Measurements from ENCODE around the gene MPZL2.

The MPZL2 gene

DNA sequence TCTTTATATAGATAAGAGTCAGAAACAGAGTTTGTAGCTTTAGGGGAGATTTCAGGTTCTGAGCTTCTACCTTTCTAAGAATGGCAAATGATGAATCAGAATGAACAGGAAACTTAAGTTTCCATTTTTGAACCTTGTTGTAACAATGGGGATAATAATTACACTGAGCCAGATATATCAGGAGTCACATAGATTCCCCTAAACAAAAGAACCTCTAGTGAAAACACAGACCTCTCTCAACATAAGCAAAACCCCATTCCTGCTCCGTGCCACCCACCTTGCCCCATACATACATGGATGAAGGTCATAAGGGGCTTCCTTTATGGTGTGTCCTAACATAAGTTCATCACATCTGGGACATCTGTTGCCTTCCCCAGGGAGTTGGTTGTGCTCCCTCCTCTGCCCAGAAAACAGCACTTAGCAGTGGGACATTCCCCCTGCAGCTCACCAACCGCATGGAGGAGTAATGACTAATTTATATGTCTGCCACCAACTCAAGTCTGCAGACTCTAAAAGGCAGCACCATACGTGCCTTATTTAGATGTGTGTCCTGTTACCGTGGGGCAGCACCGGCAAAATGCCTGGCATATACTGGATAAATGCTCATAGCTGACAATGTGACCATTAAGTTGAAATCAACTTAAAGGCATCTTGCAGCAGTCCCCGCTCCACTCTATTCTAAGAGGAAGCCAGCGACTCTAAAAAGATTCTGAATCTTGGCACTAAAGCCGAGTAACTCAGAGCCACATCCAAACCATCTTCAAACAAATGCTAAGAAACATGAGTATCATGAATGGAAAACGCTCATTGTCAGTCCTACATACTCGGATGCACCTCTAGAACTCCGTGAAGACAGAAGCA is 47.2 kb downstream of the MPZL2 start:
- no peak for DNase-seq

DNA sequence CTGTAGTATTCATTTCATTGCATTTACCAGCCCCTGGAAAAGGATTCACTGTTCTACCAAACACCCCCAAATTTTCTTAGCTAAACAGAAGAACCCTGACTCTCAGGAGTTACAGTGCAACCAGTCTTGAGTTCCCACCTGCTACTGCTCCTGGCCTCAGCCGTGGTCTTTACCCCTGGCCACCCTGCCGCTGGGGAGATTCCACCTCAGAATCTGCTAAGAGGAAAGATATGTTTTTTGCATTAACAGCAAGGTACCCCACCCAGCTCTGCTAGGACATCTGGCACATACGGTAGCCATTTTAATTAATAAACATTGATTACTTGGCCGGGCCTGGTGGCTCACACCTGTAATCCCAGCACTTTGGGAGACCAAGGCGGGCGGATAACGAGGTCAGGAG is 48.3 kb downstream of the MPZL2 start:
- DNase-seq = no peak

DNA sequence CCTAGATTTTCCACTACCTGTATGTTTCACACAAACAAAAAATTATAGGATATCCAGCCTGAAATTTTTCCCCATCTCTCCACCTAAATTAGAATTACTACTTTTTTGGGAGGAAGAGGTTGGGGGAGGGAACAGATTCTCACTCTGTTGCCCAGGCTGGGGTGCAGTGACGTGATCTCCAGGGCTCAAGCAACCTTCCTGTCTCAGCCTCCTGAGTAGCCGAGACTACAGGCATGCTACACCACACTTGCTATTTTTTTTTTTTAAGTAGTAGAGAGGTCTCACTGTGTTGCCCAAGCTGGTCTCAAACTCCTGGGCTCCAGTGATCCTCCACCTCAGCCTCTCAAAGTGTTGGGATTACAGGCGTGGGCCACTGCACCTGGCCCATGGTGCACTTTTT is 48.8 kb downstream of the MPZL2 start:
- DNase-seq = no peak

DNA sequence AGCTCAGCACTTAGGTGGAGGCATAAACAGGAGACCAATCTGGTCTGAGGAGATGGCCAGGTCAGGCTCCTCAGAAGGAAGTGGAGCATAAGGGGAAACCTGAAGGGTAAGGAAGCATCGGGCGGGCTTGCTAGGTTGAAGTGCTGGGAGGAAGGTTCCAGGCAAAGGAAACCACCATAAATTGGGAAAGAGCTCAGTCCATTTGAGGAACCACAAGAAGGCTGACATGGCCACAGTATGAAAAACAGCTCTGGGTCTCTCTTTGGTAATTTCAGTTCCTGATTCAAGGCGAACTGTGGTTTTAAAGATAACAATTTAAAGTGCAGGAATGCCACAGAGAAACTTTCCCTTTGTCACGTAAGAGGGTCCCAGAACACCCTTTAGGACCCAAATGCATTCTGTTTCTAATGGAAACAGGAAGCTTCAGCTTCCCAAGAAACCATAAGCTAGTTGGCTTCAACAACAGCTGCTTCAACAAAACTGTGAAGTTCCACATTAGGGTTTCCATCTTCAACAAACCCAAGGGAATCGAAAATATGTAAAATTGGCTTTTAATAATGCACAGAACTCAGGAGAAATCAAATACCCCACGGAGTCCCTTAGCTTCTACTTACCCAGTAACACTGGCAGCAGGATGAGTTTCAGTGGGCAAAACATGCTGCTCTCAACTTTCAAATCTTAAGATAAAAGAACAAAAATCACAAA is 49.7 kb downstream of the MPZL2 start:
- DNase-seq = no peak

DNA sequence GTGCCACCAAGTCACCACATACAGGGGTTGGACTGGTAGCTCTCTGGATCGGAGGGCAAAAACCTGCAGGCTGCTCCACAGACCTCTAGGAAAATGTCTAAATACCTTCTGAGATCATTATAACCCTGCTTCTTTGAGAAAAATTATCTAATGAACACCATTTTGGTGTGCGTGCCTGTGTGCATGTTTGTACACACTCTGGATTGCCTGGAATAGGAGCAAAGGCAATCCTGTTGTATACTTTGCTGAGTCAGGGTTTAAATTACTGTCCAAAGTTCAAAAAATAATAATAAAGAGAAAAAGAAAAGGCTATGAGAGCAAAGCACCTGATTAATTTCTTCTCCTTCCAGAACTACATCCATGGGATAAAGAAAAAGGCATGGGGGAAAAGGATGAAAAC is 50.3 kb downstream of the MPZL2 start:
- DNase-seq = no peak

DNA sequence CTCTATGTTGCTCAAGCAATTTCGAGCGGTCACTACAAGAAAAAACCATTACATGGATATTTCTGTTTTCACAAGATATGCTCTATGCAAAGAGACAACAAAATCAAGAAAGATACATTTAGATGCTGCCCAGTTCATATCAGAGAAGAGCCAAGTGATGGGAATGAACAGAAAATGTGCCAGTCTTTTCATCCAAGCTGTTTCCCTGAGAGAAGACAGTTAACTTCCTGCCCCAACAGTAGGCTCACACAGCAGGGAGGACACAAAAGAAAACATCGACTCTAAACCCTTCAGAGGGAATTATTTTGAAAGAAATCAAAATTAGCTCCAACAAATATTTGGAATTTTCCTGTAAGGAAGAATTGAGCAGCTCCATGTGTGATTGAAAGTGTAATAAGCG is 50.9 kb downstream of the MPZL2 start:
- DNase-seq = no peak

DNA sequence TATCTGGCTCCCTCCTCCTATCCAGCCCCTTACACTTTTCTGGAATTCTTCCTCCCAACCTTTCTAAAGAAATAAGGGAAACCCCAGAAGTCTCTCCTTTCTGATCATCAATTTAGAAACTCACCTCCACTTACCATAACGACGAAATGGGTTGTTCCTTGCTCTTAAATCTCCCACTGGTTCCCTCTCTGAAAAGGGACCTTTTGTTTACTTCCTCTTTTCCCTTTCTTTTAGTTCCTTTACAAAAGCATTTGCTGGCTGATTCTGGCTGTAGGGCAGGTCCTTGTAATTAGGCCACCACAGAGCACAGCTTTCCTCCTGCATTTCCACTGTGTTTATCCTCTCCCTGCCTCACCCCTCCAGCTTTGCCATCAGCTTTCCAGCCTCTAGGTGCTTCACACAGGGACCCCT is 51.3 kb downstream of the MPZL2 start:
- DNase-seq = no peak

DNA sequence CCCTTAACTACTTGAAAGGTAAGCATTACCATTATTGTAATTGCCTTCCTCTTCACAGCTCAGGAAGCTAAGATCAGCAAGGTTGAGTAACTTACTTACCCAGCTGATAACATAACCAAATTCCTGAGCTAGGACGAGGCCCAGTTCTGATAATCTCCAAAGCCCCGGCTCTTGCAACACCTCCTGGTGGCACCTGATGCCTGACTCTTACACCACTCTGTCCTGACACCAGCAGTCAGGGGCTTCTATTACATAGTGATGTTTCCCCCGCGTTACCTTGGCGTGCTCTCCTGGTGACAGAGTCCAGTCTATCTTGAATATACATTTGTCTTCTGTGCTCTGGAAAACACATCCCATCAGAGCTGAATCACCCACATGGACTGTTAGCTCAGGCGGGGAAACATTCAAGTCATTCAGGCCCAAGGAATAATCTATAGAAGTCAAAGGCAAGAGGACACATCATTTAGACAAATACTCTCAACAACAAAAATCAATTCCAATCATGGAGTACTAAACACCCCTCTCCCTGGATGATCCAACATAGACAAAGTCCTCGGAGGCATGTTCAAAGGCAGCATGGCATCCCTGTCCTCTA is 51.9 kb downstream of the MPZL2 start:
- DNase-seq = no peak

DNA sequence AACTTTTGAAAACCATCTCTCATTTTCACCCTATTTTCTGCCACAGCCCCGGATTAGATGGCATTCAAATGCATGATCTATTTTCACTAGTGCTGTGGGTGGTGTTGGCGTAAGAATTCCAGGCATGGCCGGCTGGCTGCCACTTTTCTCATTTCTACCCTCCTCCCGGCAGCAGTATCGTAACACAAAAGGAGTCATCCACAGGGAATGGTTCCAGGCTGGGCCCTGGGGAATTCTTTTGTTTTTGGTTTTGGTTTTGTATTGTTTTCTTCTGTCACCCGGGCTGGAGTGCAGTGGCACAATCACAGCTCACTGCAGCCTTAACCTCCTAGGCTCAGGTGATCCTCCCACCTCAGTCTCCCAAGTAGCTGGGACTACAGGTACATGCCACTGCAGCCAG is 53.1 kb downstream of the MPZL2 start:
- DNase-seq = no peak

DNA sequence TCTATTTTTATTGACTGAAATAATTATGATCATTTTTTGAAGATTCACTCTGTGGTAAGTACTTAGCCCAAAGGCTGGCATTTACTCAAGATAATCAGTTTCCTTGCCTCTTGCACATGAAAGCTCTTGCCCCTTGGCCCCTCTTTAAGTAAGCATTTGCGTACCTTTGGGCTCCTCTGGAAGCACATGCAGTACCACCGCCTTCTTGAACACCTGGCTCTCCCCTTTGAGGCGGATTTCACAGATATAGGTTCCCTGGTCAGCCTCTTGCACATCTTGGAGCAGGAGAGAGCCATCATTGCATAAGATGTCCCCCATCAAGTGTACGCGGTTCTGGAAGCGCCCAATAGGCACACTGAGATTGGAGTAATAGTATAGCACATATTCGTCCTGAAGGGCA is 53.8 kb downstream of the MPZL2 start:
- DNase-seq = no peak

DNA sequence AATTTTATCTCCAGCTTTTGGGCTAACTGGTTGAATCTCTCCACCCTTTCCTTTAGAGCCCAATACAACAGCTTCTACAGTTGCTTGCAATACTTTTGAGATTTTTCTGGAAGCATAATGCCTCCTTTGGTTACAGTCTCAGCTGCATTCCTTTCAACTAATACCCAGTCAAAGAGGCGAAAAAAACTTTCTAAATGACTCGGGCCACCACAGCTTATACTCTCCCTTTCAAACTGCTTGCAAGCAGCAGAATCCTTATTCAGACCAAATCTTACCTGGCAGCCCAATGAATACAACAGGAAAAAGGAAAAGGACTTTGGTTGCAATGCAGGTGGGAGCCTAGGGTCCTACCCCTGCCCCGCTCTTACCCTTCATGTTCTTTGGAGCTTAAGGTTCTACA is 55.1 kb downstream of the MPZL2 start:
- no peak for DNase-seq

DNA sequence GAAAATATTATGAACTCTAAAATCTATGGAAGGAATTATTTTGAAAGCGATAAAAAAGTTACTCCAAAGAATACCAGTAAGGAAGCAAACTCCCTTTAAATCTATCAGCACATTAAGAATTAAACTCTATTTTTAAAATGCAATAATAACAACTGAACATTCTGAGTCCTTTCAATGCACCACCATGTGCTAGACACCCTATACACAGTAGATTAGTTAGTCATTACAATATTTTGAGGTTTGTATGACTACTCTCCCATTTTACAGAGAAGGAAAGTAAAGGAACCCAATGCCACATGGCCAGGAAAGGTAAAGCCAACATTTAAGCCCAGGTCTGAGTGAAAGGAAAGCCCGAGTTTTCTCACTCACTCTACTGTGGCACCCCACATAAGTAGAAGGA is 57.0 kb downstream of the MPZL2 start:
- no peak for DNase-seq

DNA sequence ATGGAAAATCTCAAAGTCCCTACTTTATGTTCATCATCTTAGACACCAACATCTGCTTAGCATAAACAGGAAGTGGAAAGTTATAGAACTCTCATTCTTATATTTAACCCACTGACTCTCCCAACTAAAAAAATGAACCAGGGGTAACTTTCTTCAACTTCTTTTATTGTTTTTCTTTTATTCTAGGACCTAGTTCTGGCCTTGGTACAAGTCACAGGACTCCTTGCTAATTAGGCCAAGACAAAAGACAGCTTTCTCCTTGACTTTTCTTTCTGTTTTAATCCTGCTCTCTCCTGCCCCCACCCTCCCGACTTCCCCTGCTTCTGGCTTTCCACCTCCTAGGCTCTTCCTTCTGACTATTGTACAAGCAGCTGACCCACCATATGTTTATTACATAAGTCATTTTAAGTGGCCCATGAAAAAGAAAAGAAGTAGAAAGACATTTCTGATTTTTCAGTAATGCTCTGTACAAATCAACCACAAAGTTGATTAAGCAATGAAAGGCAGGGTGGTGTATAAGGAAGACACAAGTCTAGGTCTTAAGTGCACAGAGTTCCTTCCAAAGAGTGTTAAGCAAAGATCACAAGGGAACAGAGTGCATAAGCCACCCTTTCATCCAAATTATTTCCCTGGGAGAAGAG is 57.6 kb downstream of the MPZL2 start:
- no peak for DNase-seq

DNA sequence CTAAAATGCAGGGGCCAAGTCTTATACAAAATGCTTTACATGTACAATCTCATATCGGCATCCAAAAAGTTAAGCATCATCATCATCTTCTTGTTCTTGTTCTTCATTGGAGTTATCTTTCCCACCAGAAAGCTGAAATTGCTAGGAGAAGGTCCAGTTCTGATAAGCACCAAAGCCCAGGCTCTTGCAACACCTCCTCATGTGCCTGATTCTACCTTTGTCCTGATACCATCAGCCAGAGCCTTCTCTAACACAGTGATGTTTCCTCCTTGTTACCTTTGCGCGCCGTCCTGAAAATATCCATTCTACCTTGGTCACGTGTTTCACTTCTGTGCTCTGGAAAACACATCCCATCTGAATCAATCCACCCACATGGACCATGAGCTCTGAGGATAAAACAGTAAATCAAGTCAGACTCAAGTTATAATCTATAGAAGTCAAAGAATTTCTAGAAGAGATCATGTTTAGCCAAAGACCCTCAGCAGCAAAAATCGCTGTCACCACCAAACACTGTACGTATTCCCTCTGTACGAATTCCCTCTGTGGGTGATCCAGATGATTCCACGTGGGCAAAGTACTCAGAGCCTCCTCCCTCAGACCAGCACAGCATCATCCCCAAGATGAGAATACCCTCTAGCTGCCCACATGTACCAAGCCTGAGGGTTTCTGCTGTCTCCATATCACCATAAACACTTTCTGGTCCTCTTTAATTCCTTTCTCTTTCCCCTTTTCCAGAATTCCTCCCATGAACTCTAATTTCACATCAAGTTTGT is 58.3 kb downstream of the MPZL2 start:
- no peak for DNase-seq

All from NCI-H748 treated with DMSO at 0.1 percent for 48 hours (cell line).